Measurements from ENCODE around the gene TMEM176A.
"Not testable (repeated sequence)": the region's sequence is repeated elsewhere in the genome, so short reads cannot be mapped to it uniquely, and the experiment has no call there.

TMEM176A gene

GRCh38 chr7:150807616-150808438, 7.3 kb downstream of the TMEM176A start:
- not testable (repeated sequence) for DNase-seq (ENCODE audit: low read depth, low spot score); H3K4me3 ChIP-seq (ENCODE audit: low read length)

GRCh38 chr7:150814328-150815001, 13.9 kb downstream of the TMEM176A start:
- DNase-seq (ENCODE audit: low read depth, low spot score), result no peak
- no peak overlapping the region for H3K4me3 ChIP-seq (ENCODE audit: low read length)

DNA sequence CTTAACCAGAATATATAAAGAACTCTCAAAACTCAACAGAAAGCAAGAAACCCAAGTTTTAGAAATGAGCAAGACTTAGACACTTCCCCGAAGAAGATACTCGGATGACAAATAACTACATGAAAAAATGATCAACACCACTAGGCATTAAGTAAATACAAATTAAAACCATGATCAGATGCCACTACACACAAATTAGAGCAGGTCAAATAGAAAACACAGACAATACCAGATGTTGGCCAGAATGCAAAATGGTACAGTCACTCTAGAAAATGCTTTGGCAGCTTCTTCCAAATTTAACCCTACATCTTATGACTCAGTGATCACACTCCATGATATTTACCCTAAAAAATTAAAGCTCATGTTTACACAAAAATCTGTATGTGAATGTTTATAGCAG, 18.4 kb downstream of the TMEM176A start:
- DNase-seq (ENCODE audit: low read depth, low spot score), result no peak
- H3K4me3 ChIP-seq (ENCODE audit: low read length), result no peak overlapping the region

DNA sequence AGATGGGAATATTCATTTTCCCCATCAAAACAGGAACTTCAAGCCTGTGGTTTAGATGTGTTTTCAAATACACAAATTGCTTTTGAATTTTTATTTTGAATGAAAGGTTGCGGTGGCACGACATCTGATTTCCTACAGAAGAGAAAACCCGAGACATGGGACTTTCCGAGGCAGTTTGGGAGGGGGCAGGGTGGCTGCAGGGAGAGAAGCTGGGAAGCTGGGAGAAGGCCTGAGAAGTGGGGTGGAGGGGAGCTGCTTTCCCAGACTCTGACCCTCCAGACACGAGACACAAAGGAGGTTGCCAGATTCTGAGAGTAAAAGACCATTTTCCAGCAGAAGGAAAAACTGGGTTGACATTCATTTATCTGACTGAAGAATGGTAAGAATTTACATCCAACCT, 19.6 kb downstream of the TMEM176A start:
- H3K4me3 ChIP-seq (ENCODE audit: low read length), result no peak overlapping the region
- DNase-seq (ENCODE audit: low read depth, low spot score), result no peak

- DNase-seq (ENCODE audit: low read depth, low spot score), result no peak
Measured at GRCh38 chr7:150820578-150821198, 20.1 kb downstream of the TMEM176A start.

GRCh38 chr7:150823043-150823442, 22.5 kb downstream of the TMEM176A start:
- H3K4me3 ChIP-seq (ENCODE audit: low read length), result no peak overlapping the region
- no peak for DNase-seq (ENCODE audit: low read depth, low spot score)

More at GRCh38 chr7:150820578-150821198, 20.1 kb downstream of the TMEM176A start:
- no peak overlapping the region for H3K4me3 ChIP-seq (ENCODE audit: low read length)

DNA sequence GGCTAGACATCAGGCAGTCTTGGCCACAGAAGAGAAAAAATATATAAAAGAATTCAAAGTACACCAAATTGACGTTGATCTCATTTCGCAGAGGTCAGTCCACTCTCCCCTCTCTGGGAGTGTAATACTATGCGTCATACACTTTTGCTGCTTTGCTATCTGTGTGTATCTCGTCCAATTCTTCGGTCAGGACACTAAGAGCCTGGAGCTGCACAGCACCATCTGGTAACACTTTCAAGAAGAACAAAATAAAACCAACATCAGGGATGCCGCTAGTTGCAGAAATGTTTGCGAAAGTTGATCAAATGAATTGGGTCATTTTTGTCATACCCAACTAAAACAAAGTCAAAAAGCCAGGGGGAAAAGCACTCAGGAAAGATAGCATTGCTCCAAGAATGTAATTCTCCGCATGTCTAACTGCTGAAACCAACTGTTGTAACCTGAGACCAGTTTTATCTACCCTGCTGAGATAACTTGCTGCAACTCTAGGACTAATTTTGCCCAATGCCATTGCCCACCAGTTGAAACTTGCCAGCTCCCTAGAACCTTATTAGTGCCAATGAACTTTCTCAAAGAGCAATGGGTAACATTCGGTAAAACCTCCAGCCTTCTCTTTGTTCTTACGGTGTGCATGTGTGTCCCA, 23.0 kb downstream of the TMEM176A start:
- DNase-seq (ENCODE audit: low read depth, low spot score), result no peak
- no peak overlapping the region for H3K4me3 ChIP-seq (ENCODE audit: low read length)

DNA sequence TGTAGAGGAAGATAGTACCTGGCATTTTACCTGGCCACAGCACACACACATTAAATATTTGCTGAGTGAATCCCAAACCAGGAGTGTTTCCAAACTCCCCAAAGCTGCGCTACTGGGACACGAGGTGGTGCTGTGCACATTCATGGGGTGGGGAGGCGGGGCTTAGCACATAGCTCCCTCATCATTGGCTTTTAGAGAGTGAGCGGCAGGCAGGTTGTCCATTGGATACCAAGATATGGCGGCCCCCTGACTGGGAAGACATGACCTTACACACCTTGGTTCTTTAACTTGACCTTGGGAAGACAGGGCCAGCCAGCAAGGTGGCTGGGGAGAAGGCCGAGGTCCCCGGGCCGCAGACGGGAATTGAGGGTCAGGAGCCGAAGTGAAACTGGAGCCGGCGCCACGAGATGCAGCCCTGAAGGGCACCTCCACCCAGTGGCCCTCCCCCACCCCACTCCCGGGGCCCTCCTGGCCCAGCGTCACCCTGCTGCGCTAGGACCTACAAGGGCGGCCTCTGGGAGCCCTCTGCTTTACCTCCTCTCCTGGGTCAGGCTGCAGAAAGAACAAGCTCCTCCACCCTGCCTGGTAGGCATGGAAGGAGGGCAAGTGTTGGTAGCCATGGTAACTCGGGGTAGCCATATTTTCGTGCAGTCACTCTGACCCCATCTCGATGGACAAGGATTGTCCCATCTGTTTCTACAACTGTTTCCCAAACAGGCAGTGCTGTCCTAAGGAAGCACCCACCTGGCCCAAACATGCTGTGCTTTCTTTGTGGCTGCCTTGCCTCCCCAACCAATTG, 24.0 kb downstream of the TMEM176A start:
- no peak for DNase-seq (ENCODE audit: low read depth, low spot score)
- no peak overlapping the region for H3K4me3 ChIP-seq (ENCODE audit: low read length)

DNA sequence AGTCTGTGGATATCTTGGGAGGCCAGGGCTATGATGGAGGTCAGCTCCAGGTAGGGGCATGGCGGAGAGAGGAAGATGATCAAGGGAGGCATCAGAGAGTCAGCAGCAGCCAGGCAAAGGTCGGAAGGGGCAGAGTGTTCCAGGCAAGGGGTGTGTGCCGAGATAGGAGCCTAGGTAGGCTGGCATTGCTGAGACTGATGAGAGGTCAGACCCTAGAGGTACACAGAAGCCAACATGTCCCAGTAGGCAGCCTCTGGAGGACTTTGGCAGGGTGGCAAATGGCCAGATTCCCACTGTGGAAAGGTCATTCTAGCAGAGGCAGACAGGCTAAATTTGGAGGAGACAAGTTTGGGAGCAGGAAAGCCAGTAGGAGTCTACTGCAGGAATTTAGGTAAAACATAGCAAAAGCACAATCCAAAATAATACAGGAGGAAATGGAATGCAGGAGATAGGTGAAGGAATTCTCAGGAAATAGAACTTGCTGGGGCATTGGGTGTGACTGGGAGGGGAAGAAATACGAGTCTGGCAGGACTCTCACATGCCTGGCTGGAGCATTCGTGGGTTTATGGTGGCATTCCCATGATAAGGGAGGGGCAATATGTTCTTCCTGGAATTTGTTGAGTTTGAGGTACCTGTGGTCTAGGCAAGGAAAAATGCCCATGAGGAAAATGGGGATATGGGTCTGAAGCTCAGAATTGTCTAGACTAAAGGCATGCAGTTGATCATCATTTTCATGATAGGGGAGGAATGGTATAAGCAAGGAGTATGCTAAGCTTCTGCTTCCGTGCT, 25.7 kb downstream of the TMEM176A start:
- no peak for DNase-seq (ENCODE audit: low read depth, low spot score)
- H3K4me3 ChIP-seq (ENCODE audit: low read length), result no peak overlapping the region

DNA sequence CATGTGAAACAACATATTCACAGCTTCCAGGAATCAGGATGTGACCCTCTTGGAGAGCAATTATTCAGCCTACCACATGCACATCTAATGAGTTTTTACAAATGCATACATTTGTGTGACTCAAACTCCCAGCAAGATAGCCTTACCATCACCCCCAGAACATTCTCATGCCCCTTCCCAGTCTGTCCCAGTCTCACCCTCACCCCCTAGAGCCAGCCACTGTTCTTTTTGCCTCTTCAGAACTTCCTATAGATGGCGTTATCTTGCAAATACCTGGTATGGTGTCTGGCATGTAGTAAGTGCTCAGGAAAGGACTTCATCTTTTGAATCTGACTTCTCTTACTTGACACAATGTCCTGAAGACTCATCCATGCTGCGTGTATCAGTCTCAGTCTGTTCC, 27.8 kb downstream of the TMEM176A start:
- DNase-seq (ENCODE audit: low read depth, low spot score), result no peak

DNA sequence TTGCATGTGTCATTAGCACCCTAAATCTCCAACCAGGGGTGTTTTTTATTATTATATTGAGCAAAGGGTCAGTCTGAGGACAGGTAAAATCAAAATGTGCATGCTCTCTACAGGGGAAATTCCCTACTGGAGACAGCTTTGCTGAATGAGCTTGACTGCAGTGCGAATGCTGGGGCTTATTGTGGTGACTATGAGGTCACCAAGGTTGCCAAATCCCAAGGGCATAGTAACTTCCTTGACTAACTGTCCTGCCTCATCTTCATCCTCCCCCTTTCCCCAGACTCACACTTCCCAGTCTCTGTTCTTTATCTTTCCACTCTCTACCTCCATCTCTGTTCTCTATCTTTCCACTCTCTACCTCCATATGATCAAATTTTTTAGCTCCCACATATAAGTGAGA, 28.9 kb downstream of the TMEM176A start:
- no peak overlapping the region for H3K4me3 ChIP-seq (ENCODE audit: low read length)
- DNase-seq (ENCODE audit: low read depth, low spot score), result no peak

More for the DNA sequence above, 27.8 kb downstream of the TMEM176A start:
- no peak overlapping the region for H3K4me3 ChIP-seq (ENCODE audit: low read length)

- H3K4me3 ChIP-seq (ENCODE audit: low read length), result no peak overlapping the region
- DNase-seq (ENCODE audit: low read depth, low spot score), result no peak
Measured at GRCh38 chr7:150830937-150831336, 30.4 kb downstream of the TMEM176A start.

- no peak for DNase-seq (ENCODE audit: low read depth, low spot score)
Measured at GRCh38 chr7:150831851-150832250, 31.3 kb downstream of the TMEM176A start.

DNA sequence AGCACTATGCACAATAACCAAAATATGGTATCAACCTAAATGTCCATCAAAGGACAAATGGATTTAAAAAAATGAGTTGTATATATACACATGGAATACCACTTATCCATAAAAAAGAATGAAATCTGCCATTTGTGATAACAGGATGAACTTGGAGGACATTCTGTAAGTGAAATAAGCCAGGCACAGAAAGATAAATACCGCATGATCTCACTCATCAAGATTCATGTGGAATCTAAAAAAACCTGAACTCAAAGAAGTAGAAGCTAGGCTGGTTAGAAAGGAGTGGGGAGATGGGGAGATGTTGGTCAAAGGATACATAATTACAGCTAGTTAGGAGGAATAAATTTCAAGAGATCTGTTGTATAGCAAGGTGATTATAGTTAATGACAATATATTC, 34.5 kb downstream of the TMEM176A start:
- DNase-seq (ENCODE audit: low read depth, low spot score), result no peak
- H3K4me3 ChIP-seq (ENCODE audit: low read length), result no peak overlapping the region

More at GRCh38 chr7:150831851-150832250, 31.3 kb downstream of the TMEM176A start:
- no peak overlapping the region for H3K4me3 ChIP-seq (ENCODE audit: low read length)

DNA sequence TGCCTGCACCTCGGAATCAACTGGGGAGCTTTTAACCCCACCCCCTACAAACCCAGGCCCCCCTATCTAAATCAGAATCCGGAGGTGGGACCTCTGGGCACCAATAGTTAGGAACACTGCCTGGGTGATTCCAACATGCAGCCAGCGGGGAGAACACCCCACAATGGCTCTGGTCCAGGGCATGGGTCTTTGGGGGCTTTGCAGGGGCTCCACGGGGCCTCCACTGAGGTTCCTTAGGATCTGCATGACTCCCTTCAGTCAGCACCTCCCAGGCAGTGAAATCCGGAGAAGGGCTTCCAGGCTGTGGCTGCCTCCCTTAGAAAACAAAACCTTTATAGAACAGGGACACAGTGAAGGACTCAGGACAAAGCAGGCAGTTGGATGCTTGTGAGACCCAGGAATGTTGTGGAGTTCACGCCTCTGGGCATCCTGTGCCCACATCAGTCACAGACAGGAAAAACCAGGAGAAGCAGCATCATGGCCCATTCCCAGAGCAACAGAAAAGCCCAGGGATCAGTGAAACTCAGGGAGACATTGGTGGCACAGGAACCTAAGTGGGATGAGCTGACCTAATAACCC, 35.2 kb downstream of the TMEM176A start:
- no peak for DNase-seq (ENCODE audit: low read depth, low spot score)
- no peak overlapping the region for H3K4me3 ChIP-seq (ENCODE audit: low read length)

GRCh38 chr7:150838965-150839650, 38.5 kb downstream of the TMEM176A start:
- DNase-seq (ENCODE audit: low read depth, low spot score), result no peak
- no peak overlapping the region for H3K4me3 ChIP-seq (ENCODE audit: low read length)

- no peak for DNase-seq (ENCODE audit: low read depth, low spot score)
- H3K4me3 ChIP-seq (ENCODE audit: low read length), result no peak overlapping the region
Measured at GRCh38 chr7:150842018-150842417, 41.4 kb downstream of the TMEM176A start.
